Type B pancreatic cell (in vitro differentiated cells): ENCODE measurements around the gene ADGRG4. TPM values are rescaled to one million over a fixed set of nuclear protein-coding genes. Genes with fewer than 3 reads are reported as not detected.

Experiments used
- DNase-seq: peaks from one replicate; pipeline ENCODE4 v3.0.0; 2021; ENCODE audit warnings: mixed read lengths; ENCODE audit not compliant: unreplicated experiment; ENCODE audit errors: extremely low spot score
- H3K27ac Mint-ChIP-seq: 2 replicates; pipeline ENCODE4 v1.8.0; 2021; ENCODE audit warnings: mild to moderate bottlenecking, mixed read lengths
- H3K27me3 Mint-ChIP-seq: 2 replicates; pipeline ENCODE4 v1.8.0; 2021; ENCODE audit warnings: mixed read lengths
- H3K36me3 Mint-ChIP-seq: 2 replicates; pipeline ENCODE4 v1.8.0; 2021; ENCODE audit warnings: mixed read lengths
- H3K4me1 Mint-ChIP-seq: one replicate; pipeline ENCODE4 v1.8.0; 2021; ENCODE audit warnings: mixed read lengths; ENCODE audit not compliant: unreplicated experiment
- H3K4me3 Mint-ChIP-seq: 2 replicates; pipeline ENCODE4 v1.8.0; 2021; ENCODE audit warnings: mild to moderate bottlenecking, mixed read lengths
- H3K9me3 Mint-ChIP-seq: 2 replicates; pipeline ENCODE4 v1.8.0; 2021; ENCODE audit warnings: mixed read lengths
- CTCF ChIP-seq: fragments of 200-600 bp; sonication (generic); conservative IDR thresholded peaks from 2 replicates; pipeline ENCODE4 v1.5.0; 2021; ENCODE audit warnings: antibody characterized with exemption, mild to moderate bottlenecking
- total RNA-seq: library from RNA; stranded (reverse); gene quantifications from 2 replicates; pipeline ENCODE4 v1.2.1, GENCODE V29; 2021; ENCODE audit warnings: low replicate concordance

Gene ADGRG4
- total RNA-seq, 1 donor from 2014 or later = 1.2 TPM

GRCh38 chrX:136380010-136380769, 79.4 kb downstream of the ADGRG4 start:
- H3K4me3 Mint-ChIP-seq = no peak overlapping the region
- no peak for DNase-seq
- H3K4me1 Mint-ChIP-seq = no peaks in the 10 kb centered on the region
- H3K27ac Mint-ChIP-seq = no peak overlapping the region
- no peak for TF ChIP-seq CTCF
- peaks cover 5% of the 10 kb centered on the region for H3K9me3 Mint-ChIP-seq
- no peaks in the 10 kb centered on the region for H3K27me3 Mint-ChIP-seq
- H3K36me3 Mint-ChIP-seq = no peaks in the 10 kb centered on the region

DNA sequence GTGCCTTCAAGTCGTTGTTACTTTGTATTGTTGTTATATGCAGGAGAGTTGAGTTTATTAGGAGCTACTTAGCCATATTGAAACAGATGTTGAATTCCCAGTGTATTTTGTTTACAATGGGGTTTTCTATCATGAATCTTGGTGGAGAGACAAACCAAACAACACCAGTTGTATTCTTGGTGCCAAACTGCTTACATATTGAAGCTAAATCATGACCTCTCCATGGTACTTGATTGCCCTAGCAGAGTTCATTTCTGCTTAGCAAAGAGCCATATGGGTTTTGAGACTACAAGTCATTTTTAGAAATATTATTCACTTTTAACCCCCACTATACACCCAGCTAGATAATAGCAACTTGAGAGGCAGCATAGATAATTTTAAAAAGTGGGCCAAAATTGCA, 85.4 kb downstream of the ADGRG4 start:
- Mint-ChIP-seq H3K4me1 (no peaks in the 10 kb centered on the region), H3K27me3 (no peaks in the 10 kb centered on the region), H3K27ac (no peak overlapping the region), H3K9me3 (no peaks in the 10 kb centered on the region), H3K4me3 (no peak overlapping the region), H3K36me3 (no peaks in the 10 kb centered on the region)
- no peak for DNase-seq
- no peak for TF ChIP-seq CTCF

DNA sequence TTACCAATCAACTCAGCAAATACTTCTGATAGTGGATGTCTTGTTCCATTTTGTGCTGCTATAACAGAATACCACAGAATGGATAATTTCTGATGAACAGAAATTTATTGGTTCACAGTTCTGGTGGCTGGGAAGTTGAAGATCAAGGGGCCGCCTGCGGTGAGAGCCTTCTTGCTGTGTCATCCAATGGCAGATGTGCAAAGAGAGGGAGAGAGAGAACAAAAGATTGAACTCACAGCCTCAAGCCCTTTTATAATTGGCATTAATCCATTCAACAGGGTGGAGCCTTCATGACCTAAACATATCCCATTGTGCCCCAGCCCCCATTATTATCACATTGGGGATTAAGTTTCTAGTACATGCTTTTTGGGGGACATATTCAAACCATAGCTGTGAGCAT, 86.1 kb downstream of the ADGRG4 start:
- Mint-ChIP-seq H3K4me3 (no peak overlapping the region), H3K4me1 (no peaks in the 10 kb centered on the region), H3K27me3 (no peaks in the 10 kb centered on the region), H3K27ac (no peak overlapping the region), H3K9me3 (no peaks in the 10 kb centered on the region), H3K36me3 (no peaks in the 10 kb centered on the region)
- no peak for TF ChIP-seq CTCF
- no peak for DNase-seq

- no peak for DNase-seq
- H3K4me3 Mint-ChIP-seq = no peak overlapping the region
- no peaks in the 10 kb centered on the region for H3K36me3 Mint-ChIP-seq
- H3K4me1 Mint-ChIP-seq = no peaks in the 10 kb centered on the region
- no peaks in the 10 kb centered on the region for H3K9me3 Mint-ChIP-seq
- no peak overlapping the region for H3K27ac Mint-ChIP-seq
- TF ChIP-seq CTCF = no peak
- H3K27me3 Mint-ChIP-seq = no peaks in the 10 kb centered on the region
Measured at GRCh38 chrX:136387951-136388502, 87.3 kb downstream of the ADGRG4 start.

- Mint-ChIP-seq H3K27me3 (no peaks in the 10 kb centered on the region), H3K4me3 (no peak overlapping the region), H3K9me3 (no peaks in the 10 kb centered on the region), H3K27ac (no peak overlapping the region), H3K4me1 (no peaks in the 10 kb centered on the region), H3K36me3 (no peaks in the 10 kb centered on the region)
- no peak for TF ChIP-seq CTCF
- DNase-seq = no peak
Measured at GRCh38 chrX:136390921-136391320, 90.2 kb downstream of the ADGRG4 start.
